GM21447 (cell line): Measurements from ENCODE around the gene GSC.
"Not testable (repeated sequence)": the region's sequence is repeated elsewhere in the genome, so short reads cannot be mapped to it uniquely, and the experiment has no call there.

Experiments used
- ATAC-seq: cut with Tn5 transposase; IDR thresholded peaks from one replicate; pipeline ENCODE4 v1.9.1; 2021; ENCODE audit not compliant: unreplicated experiment

The GSC gene

DNA sequence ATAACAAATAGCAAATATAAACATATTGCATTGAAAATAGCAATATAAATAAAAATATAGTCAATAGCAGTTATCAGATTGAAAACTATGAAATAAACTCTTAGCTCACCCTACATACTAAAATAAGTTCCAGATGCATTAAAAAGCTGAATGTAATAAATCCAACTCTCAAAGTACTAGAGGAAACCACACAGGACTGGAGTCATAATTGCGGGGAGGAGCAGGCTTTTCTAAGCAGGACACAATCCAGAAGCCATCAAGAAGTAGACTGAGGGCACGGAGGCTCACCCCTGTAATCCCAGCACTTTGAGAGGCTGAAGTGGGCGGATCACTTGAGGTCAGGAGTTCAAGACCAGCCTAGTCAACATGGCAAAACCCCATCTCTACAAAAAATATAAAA is 22.2 kb downstream of the GSC start:
- no peak for ATAC-seq

DNA sequence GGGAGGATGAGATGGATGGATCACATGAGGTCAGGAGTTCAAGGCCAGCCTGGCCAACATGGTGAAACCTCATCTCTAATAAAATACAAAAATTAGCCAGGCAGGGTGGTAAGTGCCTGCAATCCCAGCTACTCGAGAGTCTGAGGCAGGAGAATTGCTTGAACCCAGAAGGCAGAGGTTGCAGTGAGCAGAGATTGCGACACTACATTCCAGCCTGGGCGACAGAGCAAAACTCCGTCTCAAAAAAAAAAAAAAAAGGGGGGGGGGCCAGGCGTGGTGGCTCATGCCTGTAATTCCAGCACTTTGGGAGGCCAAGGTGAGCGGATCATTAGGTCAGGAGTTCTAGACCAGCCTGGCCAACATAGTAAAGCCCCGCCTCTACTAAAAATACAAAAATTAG is 22.8 kb downstream of the GSC start:
- not testable (repeated sequence) for ATAC-seq

DNA sequence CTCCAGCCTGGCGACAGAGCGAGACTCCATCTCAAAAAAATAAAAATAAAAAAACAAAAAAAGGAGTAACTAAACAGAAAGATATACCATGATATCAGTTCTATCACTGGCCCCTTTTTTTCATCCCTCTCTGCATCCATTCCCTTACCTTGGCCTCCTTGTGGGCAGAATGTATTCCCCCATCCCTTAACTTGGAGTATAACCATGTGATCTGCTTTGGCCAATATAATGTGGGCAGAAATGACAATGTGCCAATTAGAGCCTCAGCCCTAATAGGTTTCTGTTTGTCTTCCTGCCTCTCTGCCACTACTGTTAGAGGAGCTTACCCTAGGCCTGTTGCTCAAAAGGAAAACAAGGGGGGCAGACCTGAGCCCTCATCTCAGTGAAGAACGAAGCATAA is 23.8 kb downstream of the GSC start:
- no peak for ATAC-seq

DNA sequence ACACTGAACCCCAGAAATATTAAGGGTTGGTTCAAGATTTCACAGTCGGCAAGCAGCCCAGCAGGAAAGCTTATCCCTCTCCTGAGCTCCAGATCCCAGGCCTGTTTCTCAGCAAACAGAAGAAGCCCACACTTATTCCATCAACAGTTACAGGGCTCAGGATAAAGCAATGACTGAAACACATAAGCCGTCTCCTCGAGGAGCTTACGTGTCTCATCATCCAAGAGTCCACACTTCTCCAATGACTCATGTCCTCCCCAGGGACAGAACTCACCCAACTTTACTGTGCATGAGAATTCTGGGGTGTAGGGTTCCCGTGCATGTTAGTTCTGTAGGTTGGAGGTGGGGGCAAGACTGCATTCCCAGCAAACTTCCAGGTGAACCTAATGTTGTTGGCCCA is 31.2 kb downstream of the GSC start:
- ATAC-seq, result no peak

DNA sequence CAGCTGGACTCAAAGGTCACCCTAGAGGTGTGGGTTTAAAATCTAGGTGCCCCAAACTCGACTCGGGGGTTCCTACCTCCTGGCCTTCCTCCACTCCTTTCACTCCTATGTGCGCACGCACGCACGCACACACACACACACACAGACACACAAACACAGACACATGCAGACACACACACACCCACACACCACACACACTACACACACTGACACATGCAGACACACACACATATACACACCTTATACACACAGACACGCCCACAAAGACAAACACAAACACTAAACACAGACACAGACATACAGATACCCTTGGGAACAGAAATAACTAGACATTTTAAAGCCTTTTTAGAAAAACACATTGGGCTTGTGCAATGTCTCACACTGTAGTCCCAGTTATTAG is 31.8 kb downstream of the GSC start:
- ATAC-seq, result no peak

DNA sequence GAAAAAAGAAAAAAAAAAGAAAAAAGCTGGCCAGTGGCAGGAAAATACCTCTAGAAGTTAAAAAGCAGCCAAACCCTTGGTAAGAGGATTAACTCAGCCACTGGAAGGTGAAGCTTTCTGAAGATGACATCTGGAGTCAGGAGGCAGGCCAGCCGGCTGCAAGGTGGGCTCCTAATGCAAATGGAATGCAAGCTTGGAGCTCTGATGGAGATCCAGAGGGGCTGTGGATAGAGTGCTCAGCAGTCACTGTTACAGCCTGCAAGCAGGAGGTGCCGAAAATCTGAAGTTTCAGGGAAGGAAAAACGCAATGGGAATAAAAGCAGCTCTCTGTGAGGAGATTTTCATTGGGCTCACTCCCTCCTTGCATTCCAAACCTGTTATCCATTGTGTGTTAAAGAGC is 41.0 kb downstream of the GSC start:
- ATAC-seq, result no peak

DNA sequence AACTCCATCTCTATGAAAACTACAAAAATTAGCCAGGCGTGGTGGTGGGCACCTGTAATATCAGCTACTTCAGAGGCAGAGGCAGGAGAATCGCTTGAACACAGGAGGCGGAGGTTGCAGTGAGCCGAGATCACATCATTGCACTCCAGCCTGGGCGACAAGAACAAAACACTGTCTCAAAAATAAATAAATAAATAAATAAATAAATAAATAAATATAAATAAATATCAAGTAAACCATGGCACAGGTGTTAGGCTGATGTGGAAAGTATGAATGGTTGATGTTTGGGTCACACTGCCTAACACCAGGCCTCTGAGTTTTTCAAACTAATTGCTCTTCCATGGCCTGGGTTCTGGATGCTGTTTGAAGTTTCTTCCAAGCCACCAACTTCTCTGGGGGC is 41.5 kb downstream of the GSC start:
- ATAC-seq, result not testable (repeated sequence)

DNA sequence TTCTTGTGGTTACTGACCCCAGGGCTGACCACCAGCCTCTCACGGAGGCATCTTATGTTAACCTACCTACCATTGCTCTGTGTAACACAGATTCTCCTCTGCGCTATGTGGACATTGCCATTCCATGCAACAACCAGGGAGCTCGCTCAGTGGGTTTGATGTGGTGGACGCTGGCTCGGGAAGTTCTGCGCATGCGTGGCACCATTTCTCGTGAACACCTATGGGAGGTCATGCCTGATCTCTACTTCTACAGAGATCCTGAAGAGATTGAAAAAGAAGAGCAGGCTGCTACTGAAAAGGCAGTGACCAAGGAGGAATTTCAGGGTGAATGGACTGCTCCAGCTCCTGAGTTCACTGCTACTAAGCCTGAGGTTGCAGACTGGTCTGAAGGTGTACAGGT is 43.3 kb downstream of the GSC start:
- not testable (repeated sequence) for ATAC-seq

DNA sequence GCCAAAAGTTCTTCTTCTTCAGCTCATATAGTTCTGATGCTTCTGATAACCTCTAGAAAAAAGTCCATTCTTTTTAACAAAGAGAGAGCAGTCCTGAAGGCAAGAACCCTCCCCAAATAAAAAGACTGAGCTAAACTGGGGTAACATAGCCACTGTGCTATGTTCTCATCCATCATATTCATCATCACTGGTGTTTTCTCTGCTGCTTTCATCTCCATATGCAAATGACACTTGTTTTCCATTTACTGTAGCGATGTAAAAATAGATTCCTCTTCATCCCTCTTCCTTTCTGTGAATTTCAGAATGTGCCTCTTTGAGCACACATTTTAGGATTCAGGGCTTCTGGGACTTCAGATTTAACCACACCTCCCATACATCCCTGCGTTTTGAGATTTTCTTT is 44.9 kb downstream of the GSC start:
- ATAC-seq, result no peak

DNA sequence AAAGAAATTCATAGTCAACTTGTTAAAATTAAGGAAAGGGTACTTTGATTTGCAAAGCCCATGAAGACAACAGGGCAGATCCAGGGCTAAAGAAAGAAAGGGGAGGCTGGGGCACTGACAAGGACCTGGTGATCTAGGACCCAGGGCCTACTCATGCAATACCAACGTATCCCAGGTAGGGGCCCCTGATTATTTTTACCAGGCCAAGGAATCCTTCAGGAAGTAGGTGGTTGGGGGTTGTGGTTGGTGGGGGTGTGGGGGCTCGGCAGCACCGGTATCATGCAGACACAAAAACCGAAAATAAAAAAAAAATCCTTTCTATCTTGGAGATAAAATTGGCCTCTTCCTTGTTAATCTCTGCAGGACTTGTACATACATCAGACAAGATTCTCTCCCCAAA is 47.5 kb downstream of the GSC start:
- ATAC-seq, result no peak
